NOMO-1 treated with DMSO at 0.1 percent for 48 hours (cell line): Measurements from ENCODE around the gene APEX2.
"Not testable (repeated sequence)": the region's sequence is repeated elsewhere in the genome, so short reads cannot be mapped to it uniquely, and the experiment has no call there.

Source experiments
- DNase-seq: peaks from one replicate; lab custom pipeline; 2025; ENCODE audit not compliant: unreplicated experiment; lab: John Stamatoyannopoulos, UW

The APEX2 gene, protein sequence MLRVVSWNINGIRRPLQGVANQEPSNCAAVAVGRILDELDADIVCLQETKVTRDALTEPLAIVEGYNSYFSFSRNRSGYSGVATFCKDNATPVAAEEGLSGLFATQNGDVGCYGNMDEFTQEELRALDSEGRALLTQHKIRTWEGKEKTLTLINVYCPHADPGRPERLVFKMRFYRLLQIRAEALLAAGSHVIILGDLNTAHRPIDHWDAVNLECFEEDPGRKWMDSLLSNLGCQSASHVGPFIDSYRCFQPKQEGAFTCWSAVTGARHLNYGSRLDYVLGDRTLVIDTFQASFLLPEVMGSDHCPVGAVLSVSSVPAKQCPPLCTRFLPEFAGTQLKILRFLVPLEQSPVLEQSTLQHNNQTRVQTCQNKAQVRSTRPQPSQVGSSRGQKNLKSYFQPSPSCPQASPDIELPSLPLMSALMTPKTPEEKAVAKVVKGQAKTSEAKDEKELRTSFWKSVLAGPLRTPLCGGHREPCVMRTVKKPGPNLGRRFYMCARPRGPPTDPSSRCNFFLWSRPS

DNA sequence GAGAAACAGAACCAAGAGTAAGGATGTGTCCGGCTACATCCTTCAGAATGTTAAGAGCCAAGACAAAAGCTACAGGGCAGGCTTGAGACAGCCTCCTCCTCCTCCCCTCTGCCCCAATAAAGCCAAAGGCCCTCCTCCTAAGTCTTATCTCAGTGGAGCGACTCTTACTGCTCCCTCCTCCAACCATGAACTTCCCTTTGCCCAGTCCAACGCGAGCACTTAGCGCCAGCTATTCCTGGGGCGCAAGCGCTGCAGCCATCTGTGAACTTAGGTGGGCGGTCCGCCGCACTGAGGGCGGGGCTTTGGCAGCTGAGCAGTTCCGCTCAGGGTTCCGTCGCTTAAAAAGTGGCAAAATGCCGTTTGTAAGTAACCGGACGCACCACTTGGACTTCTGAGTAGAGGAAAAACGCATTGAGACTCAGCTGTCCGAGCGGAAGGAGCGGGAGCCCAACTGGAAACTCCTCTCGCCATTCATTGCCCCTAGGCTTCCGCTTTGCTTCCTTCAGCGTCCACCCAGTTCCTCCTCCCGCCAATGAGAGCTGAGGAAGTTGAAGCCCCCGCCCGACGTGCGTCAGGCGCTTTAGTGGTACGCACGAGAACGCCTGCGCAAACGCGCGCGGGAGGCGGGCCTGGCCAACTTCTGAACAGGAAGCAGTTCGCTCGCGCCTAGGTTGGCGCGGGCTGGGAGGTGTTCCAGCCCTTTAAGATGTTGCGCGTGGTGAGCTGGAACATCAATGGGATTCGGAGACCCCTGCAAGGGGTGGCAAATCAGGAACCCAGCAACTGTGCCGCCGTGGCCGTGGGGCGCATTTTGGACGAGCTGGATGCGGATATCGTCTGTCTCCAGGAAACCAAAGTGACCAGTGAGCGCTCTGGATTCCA is at the start of gene APEX2:
APEX2 (plus strand) TSS at position 647 of the 882 bp plus-strand sequence; CDS start at position 707, 60 bp downstream.
- peak; percentile 85 for DNase-seq

DNA sequence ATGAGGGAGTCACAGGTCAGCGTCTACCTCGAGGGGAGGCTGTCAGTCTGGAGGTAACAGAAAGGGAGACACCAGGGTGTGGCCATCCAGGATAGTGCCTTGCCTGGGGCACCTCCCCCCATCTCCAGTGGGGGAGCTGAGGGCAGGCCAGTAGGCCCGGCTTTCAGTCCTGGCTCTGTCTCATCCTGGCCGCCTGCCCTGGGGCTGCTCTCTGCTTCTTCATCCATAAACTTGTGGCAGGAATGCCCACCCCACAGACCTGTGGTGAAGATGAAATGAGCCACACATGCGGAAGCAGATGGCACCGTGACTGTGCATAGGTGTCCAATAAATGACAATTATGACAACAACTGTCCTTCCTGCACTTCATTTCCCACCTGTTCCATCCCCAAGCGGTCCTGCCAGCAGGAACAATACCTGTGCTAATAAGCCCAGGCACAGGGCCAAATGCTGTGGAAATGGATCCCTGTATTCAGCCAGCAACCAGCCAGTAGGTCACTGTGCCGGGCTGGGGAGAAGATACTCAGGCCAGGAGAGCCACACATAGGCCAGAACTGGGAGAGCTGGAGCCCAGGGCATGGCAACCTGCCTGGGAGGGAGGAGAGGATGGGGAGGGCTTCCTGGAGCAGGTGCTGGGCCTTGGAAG is 49.3 kb upstream of the APEX2 start:
- no peak for DNase-seq

DNA sequence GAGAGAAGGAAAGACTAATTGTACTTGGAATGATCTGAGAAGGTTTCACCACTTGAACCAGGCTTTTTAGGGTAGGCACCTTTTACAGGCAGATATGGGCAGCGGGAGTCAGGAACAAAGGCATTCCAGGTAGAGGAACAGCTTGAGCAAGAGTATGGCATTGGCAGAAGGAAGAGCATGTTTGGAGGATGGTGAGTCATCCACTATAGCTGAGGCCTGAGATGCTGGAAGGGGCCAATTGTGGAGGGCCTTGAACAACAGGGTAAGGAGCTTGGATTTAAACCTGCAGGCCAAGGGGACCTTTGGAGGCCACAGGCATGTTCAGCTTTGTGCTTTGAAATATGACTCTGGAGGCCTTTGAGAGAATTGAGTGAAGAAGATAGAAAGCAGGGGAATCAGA is 38.4 kb upstream of the APEX2 start:
- no peak for DNase-seq

DNA sequence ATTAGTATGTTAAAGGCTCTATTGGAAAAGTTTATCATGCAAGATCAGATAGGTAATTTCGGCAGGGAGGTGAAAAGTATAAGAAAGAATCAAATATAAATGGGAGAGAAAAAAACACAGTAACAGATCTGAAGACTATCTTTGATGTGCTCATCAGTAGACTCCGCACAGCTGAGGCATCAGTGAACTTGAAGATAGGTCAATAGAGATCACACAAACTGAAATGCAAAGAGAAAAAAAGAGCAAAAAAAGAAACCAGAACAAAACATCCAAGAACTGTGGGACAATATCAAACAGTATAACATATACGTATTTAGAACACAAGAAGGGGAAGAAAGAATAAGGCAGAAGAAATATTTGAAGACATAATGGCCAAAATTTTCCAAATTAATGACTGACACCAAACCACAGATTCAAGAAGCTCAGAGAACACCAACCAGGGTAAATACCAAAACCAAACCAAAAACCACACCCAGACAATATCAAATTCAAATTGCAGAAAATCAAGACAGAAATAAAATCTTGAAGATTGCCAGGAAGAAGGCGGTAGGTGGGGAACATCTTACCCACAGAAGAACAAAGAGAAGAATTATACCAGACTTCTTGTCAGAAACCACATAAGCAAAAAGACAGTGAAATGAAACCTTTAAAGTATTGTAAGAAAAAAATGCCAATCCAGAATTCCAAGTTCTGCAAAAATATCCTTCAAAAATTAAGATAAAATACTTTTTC is 35.2 kb upstream of the APEX2 start:
- DNase-seq, result no peak

DNA sequence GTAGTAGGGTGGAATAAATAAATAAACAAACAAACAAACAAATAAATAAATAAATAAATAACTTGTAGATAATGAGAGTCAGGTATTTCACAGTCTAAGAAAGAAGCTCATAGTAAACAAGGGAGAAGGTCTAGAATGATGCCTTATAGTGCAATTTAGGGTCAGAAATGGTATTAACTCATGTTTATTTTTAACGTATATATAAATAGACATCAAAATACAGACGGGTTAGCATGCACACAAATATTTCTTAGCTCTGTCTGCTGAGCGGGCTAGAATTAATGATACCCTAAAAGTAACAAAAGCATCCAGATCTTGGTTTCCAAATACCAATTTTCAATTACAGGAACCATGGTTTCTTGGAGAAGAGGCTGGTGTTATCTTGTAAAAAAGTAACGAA is 22.8 kb upstream of the APEX2 start:
- DNase-seq, result no peak

DNA sequence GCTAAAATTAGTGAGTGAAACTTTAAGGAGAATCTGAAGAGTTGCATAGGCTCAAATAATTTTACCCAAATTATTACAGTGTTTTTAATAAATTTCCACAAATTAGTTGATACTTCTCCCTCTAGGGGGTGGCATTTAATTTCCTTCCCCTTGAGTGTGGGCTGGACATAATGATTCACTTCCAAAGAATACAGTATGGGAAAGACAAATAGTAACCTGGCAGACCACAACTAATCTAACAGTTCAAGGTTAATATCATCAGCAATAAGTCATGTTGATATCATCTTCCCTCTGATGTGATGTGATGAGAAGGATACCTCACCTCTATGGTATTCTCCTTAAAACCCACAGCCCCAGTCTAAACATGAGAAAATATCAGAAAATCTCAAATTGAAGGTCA is 21.7 kb upstream of the APEX2 start:
- no peak for DNase-seq

DNA sequence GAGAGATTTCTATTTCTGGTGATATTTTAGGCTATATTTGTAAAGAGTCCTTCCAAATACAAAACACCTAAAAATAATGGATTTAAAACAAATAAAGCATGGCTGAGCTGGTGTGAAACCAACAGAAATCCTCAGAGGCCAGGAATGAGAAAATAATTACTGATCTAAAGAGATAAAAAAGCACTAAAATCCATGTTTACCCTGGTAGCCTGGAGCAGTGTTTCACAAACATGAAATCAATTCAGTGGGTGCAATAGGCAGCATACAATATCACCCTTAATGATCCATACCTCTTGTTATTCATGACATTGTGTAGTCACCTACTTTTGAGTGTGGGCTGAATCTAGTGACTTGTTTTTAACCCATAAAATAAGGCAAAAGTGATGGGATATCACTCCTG is 20.7 kb upstream of the APEX2 start:
- no peak for DNase-seq

DNA sequence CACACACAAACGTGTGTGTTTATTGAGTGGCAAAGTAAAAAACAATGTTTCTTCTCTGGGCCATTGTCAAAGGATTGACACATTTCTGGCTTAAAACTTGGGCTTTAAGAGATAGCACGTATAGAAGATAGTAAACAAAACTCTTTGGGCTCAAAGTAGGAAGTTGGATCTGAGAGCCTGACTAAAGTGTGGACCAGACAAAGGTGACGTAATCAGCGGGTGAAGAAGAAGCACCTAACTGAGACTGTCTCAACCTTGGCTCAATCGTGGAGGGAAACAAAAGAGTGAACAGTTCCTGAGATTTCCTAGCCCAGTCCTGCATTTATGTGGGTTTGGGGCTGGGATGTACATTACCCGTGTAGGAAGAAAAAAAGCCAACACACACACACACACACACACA is 19.8 kb upstream of the APEX2 start:
- peak; percentile 16 for DNase-seq

DNA sequence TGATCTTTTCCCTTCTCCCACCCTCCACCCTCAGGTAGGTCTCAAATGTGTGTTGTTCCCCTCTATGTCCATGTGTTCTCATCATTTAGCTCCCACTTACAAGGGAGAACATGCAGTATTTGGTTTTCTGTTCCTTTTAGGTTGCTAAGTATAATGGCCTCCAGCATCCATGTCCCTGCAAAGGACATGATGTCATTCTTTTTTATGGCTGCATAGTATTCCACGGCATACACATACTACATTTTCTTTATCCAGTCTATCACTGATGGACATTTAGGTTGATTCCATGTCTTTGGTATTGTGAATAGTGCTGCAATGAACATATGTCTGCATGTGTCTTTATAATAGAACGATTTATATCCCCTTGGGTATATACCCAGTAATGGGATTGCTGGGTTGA is 16.9 kb upstream of the APEX2 start:
- DNase-seq, result not testable (repeated sequence)

DNA sequence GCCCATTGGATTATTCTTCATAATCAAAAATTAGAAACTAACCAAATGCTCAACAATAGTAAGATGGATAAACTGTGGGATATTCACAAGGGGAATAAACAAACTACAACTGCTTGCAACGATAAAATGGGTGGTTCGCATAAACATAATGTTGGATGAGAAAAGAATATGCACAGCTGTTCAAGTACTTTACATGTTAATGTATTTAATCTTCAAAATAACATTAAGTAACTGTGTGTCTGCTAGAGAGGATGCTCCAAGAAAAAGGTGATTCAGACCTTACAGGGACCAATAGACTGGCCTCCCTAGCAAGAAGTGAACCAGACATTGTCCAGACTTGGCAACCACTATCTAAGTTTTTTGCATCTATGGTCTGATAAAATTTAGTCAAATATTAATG is 8.5 kb upstream of the APEX2 start:
- no peak for DNase-seq

DNA sequence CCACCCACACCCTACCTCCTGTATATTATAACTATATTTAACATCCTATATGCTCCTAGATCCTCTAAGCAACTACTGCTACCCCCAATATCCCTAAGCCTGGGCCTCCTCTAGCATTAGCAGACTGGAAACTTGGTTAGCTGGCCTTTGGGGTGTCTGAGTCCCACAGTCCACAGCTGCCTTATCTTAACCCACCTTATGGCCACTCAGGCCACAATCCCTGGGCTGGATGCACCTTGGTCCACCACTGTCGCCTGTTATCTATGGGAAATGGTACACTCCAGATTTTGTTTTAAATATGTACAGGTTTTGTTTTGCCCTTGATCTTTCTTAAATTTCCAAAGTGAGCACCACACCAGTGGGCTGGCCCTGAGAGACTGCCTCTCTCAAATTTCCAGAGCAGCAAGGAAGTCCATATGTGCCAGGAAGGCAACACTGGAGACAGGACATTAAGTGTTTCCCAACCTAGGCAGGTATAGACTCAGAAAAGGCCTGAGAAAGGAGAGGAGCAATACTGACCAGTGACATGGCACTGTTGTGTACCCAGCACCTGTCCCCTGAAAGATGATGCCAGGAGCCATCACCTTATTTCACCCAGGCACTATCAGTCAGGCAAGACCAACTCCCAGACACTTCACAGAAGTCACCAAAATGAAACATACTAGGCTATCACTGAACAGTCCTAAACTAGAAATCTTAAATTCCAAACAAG is 7.1 kb upstream of the APEX2 start:
- DNase-seq, result no peak

DNA sequence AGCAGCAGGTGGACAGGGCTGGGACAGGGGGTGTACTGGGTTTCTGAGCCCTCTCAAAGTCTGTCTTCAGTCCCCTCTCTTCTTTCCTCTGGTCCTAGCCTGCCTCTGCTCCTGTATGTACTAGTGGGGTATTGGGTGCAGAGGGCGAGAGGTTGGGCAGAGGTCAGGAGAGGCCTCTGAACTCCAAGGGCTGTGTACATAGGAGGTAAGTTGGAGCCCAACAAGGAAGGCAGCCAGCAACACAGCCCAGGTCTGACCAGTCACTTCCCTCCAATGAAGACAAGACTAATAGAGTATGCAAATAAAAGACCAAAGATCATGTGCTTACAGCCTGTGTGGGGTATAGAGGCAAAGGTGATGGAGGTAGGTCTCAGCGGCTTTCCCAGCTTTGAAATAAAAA is 6.1 kb upstream of the APEX2 start, which contains the start of gene PFKFB1:
PFKFB1 (minus strand) TSS at position 90 of the 400 bp plus-strand sequence. CDS start 181 bp downstream, outside the sequence.
- no peak for DNase-seq

DNA sequence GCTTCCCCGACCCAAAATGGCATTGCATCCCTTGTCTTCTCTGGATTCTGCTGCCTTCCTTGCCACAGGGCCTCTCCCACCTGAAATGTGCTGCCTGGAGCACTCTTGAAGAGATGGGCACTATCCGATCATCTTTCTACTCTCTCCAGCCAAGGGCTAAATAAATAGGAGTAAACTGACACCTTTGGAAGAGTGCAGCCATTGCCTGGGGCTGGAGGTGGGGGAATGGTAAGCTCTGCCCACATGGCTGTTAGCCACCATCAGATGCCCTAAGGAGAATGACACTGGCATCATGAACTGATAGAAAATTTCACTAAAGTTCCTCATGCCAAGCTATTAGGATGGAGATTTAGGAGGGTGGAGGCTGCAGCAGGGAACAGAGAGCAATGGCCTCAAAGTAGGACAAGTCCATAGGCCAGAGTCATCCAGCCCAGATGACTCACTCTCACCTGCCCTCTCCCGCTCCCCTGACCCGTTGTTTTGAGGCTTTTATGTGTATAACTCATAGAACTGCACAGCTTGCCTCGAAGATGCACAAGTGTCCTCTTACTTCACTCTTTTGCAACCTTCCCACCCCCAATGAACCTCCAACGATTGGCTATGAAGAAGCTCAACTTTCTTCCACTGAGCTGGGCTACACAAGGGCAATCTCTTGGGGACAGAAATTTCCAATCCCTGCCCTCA is 5.4 kb upstream of the APEX2 start:
- peak; percentile 39 for DNase-seq

DNA sequence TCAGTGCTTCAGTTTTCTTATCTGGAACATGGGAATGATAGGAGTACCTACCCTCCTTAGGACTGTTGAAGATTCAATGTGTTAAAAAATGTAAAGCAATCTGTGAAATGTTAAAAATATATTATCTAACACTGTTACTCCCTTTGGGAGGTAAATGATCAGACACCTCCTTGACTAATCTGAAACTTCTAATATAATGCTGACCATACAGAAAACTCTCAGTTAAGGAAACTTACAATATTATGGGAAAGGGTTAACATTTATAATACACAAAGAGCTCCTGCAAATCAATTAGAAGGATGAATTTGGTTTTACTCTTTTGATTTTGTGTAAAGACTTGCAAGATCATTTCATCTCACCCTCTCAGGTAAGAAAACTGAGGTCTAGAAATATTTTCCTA is 4.5 kb upstream of the APEX2 start:
- no peak for DNase-seq

DNA sequence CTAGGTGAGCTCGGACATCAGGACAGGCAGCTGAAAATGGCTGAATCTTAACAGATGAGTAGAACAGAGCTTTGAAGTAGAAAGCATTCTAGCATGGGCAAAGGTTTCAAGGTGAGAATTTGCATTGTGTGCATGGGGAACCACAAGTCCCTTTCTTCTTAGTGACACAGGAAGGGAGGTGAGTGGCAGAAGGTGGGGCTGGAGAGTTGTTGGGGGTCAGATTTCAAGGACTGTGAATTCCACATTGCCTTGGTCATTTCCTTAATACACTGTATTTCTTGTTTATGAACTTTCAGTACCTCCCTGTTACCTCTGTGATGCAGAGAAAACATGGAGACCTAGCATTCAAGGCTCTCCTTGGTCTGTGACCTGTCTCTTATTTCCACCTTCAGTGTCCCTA is 4.1 kb downstream of the APEX2 start:
- no peak for DNase-seq

DNA sequence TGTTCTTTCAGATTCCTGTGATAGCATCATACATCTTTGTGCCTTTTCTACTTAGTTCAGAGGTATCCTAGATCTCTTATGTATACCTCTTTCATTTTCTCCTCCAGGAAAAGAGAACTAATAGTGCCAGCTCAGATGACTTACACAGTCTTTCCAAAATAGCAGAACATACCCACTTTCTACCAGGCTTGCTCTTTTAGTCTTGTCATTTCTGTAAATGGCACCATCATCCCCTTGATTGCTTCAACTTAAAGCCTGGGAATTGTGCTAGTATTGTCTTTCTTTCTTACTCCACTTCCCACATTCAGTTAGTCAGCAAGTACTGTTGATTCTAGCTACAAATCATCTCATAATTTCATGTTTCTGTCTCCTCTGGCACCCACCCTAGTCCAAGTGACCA is 5.1 kb downstream of the APEX2 start:
- DNase-seq, result no peak

DNA sequence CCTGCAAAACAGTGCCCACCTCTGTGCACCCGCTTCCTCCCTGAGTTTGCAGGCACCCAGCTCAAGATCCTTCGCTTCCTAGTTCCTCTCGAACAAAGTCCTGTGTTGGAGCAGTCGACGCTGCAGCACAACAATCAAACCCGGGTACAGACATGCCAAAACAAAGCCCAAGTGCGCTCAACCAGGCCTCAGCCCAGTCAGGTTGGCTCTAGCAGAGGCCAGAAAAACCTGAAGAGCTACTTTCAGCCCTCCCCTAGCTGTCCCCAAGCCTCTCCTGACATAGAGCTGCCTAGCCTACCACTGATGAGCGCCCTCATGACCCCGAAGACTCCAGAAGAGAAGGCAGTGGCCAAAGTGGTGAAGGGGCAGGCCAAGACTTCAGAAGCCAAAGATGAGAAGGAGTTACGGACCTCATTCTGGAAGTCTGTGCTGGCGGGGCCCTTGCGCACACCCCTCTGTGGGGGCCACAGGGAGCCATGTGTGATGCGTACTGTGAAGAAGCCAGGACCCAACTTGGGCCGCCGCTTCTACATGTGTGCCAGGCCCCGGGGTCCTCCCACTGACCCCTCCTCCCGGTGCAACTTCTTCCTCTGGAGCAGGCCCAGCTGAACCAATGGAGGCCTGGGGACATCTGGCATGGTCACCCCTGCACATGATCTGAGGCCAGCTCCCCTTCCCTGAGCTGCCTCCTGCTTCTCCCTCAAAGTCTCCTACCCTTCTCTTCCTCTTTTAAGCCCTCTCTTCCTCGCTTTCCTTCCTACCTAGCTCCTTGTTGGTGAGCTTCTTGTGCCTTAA is 6.9 kb downstream of the APEX2 start:
- no peak for DNase-seq

DNA sequence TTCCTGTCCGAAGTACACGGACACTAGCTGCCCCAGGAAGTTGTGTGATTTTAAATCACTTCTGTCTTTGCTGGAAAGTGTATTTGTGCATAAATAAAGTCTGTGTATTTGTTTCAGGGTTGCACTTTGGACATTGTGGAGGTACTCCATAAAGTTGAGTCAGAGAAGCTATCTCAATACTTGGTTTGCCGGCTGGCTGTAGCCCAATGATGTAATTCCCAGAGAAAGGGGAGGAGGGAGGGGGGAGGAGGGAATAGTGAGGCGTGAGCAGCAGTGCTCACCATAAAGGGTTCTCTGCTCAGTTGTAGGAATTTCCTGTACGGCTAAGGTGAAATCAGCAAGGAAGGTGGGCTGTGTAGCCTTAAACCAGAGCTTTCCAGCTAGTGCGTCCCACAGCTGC is 7.5 kb downstream of the APEX2 start:
- no peak for DNase-seq
